ENCODE data around the gene FOXI1.

DNA sequence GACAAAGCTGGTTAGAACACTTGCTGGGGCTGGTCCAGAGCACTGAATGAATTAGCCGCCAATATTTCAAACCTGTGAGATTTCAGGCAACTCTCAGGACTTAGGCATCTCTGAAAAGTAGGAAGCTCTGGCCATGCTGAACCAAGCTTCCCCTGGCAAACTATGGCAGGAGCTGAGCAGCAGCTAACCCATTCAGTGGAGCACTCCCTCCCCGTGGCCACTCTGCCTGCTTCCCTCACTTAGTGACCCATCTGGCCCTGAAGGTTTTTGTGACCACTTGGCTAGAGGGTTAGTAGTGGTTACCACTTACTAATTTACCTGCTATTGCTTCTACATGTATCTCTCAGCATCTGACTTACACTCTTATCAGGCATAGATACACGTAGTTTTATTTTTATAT lies 25.5 kb downstream of the FOXI1 start:
- TF ChIP-seq CTCF (IDR thresholded peaks at IDR 0.05) = no peak
- no peak for TF ChIP-seq POLR2A (IDR thresholded peaks at IDR 0.05)
- TF ChIP-seq POLR2AphosphoS5 (IDR thresholded peaks at IDR 0.05) = no peak
- no peak for TF ChIP-seq EP300 (IDR thresholded peaks at IDR 0.05)

All from suprapubic skin (tissue), 4 donors.